Neuronal stem cell (in vitro differentiated cells): ENCODE results near the gene GMDS.

Experiments
- DNase-seq: peaks from one replicate; pipeline ENCODE4 v3.0.0-alpha.2; 2013; ENCODE audit warnings: low spot score
- H2AFZ ChIP-seq: one replicate; pipeline ENCODE4 v1.6.1; 2013; ENCODE audit warnings: mild to moderate bottlenecking, low read length, inconsistent platforms
- H2AK5ac ChIP-seq: 2 replicates; pipeline ENCODE4 v1.6.1; 2013; ENCODE audit warnings: low read depth, mild to moderate bottlenecking, inconsistent platforms, low read length, moderate library complexity, mixed read lengths
- H2BK120ac ChIP-seq: 2 replicates; pipeline ENCODE4 v1.6.1; 2013; ENCODE audit warnings: low read depth, mild to moderate bottlenecking, inconsistent platforms, low read length, moderate library complexity, mixed read lengths
- H2BK12ac ChIP-seq: one replicate; pipeline ENCODE4 v1.6.1; 2013; ENCODE audit warnings: low read length, inconsistent platforms
- H2BK15ac ChIP-seq: 2 replicates; pipeline ENCODE4 v1.6.1; 2013; ENCODE audit warnings: mild to moderate bottlenecking, low read length, inconsistent platforms, mixed read lengths
- H2BK5ac ChIP-seq: one replicate; pipeline ENCODE4 v1.6.1; 2013; ENCODE audit warnings: inconsistent platforms, mild to moderate bottlenecking, low read length, moderate library complexity
- H3K14ac ChIP-seq: one replicate; pipeline ENCODE4 v1.6.1; 2013; ENCODE audit warnings: low read length, inconsistent platforms
- H3K18ac ChIP-seq: 2 replicates; pipeline ENCODE4 v1.6.1; 2013; ENCODE audit warnings: low read length, inconsistent platforms
- H3K23ac ChIP-seq: 2 replicates; pipeline ENCODE4 v1.6.1; 2013; ENCODE audit warnings: low read depth, mild to moderate bottlenecking, mixed read lengths, low read length, inconsistent platforms; ENCODE audit not compliant: poor library complexity
- H3K27ac ChIP-seq: replicated peaks from 3 replicates; pipeline ENCODE4 v1.5.1; 2013; ENCODE audit warnings: low read length, inconsistent platforms
- H3K27me3 ChIP-seq, 3 experiments: 2 replicates each; pipeline ENCODE4 v1.6.1; 2013; ENCODE audit warnings: low read length in 3 of 3, mild to moderate bottlenecking in 2 of 3, inconsistent platforms in 1 of 3, low read depth in 1 of 3, mixed read lengths in 1 of 3, moderate library complexity in 1 of 3; ENCODE audit not compliant: control insufficient read depth in 3 of 3, insufficient read depth in 3 of 3
- H3K36me3 ChIP-seq, 2 donors: replicated peaks in 1 of 2; 2 replicates each; pipeline ENCODE4 v1.6.1; 2013; ENCODE audit warnings: low read length in 2 of 2; ENCODE audit not compliant: control insufficient read depth in 2 of 2, insufficient read depth in 2 of 2
- H3K4ac ChIP-seq: 2 replicates; pipeline ENCODE4 v1.6.1; 2013; ENCODE audit warnings: inconsistent platforms, mild to moderate bottlenecking, low read length, moderate library complexity
- H3K4me1 ChIP-seq, 2 donors: 1 replicate in 1 of 2; 2 replicates in 1 of 2; pipeline ENCODE4 v1.6.1; 2013; ENCODE audit warnings: low read length in 2 of 2, low read depth in 1 of 2; ENCODE audit not compliant: control insufficient read depth in 2 of 2, insufficient read depth in 1 of 2
- H3K4me2 ChIP-seq: one replicate; pipeline ENCODE4 v1.6.1; 2013; ENCODE audit warnings: mild to moderate bottlenecking, low read length, inconsistent platforms; ENCODE audit not compliant: insufficient read depth, poor library complexity, severe bottlenecking
- H3K4me3 ChIP-seq, 2 donors: 2 replicates each; pipeline ENCODE4 v1.5.1; 2013; ENCODE audit warnings: low read length in 2 of 2, mild to moderate bottlenecking in 2 of 2, inconsistent platforms in 1 of 2, moderate library complexity in 1 of 2
- H3K79me1 ChIP-seq: one replicate; pipeline ENCODE4 v1.6.1; 2013; ENCODE audit warnings: low read depth, mild to moderate bottlenecking, inconsistent platforms, low read length, moderate library complexity
- H3K9ac ChIP-seq: one replicate; pipeline ENCODE4 v1.6.1; 2013; ENCODE audit warnings: mild to moderate bottlenecking, low read depth, low read length, inconsistent platforms; ENCODE audit not compliant: poor library complexity
- H3K9me3 ChIP-seq, 2 donors: replicated peaks in 1 of 2; 2 replicates each; pipeline versions ENCODE3 to v1.6.1; 2013; ENCODE audit warnings: low read length in 2 of 2, mild to moderate bottlenecking in 2 of 2, inconsistent platforms in 1 of 2, low read depth in 1 of 2, mixed read lengths in 1 of 2, moderate library complexity in 1 of 2; ENCODE audit not compliant: control insufficient read depth in 2 of 2, insufficient read depth in 1 of 2
- H4K8ac ChIP-seq: one replicate; pipeline ENCODE4 v1.6.1; 2013; ENCODE audit warnings: low read depth, mild to moderate bottlenecking, inconsistent platforms, low read length, moderate library complexity
- H4K91ac ChIP-seq: one replicate; pipeline ENCODE4 v1.6.1; 2013; ENCODE audit warnings: low read length, low read depth, mild to moderate bottlenecking, inconsistent platforms; ENCODE audit not compliant: poor library complexity
- WGBS, 2 donors: extraction: QIAGEN DNeasy Blood & Tissue Kit; methylation state at CpG; one replicate each; pipeline ENCODE4 v1.1.7; 2013; ENCODE audit warnings: missing lambda C conversion rate in 2 of 2, mixed read lengths in 1 of 2; ENCODE audit not compliant: insufficient read length in 2 of 2, insufficient replicate concordance in 1 of 2; ENCODE audit errors: extremely low coverage in 2 of 2; 5-methylcytosine and 5-hydroxymethylcytosine counted together

The GMDS gene

DNA sequence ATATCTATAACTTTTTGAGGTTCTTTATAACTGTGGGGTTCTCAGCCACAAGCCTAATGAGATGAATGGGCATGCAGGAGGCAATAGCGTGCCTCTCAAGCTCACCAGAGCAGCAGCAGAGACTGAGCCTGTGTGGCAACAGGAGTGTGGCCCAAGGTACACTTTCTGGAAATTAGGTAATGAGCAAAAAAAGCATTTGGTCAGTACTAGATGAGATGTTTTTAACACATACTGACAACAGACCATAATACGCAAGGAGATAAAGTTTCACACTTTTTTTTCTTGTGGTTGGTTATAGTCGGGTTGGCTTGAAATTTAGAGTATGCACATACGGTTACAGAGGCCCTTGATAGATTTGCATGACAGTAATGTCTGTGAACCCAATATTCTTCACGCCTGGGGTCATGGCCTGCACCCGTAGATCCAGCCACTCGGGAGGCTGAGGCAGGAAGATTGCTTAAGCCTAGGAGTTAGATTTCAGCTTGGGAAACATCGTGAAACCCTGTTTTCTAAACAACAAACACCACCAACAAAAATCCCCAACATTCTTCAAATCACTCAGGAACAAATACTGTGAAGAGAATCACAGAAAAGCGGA, 300.1 kb downstream of the GMDS start:
- DNase-seq, result no peak

DNA sequence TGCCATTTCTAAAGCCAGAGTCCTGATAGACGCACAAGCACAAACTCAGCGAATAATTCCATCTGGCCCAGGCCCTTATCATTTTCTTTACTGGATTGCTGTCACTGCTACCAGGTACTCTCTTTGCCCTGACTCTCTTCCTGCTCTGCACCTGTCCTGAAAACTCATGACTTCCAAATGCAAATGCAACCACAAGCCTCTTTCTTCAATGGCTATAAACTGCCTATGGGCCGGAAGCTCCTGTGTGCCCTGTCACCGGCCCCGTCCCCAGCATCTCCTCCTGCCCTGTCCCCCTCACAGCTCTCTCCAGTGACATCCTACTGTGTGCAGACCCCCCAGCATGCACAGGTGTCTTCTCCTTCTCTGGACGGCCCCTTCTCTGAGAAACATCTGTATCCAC, 302.6 kb downstream of the GMDS start:
- Histone ChIP-seq H2BK5ac (no peak overlapping the region), H3K4me1 (peaks cover 2 to 12% of the 10 kb centered on the region in 2 donors), H2AFZ (no peak overlapping the region), H2BK12ac (no peak overlapping the region), H3K9me3 (no peaks in the 10 kb centered on the region), H3K79me1 (no peaks in the 10 kb centered on the region), H2BK120ac (no peak overlapping the region), H4K91ac (no peak overlapping the region), H3K4me3 (no peak overlapping the region), H3K14ac (no peak overlapping the region), H2AK5ac (no peak overlapping the region), H3K27ac (no peak overlapping the region), H3K4me2 (no peak overlapping the region), H3K9ac (no peak overlapping the region), H4K8ac (no peak overlapping the region), H3K18ac (no peak overlapping the region), H3K4ac (no peak overlapping the region), H3K27me3 (no peaks in the 10 kb centered on the region), H3K36me3 (no peaks in the 10 kb centered on the region), H3K23ac (no peak overlapping the region), H2BK15ac (no peak overlapping the region)
- no peak for DNase-seq
- WGBS, 2 donors, result no CpG with 5 or more reads among the region's 6 CpGs

More for the DNA sequence above, 300.1 kb downstream of the GMDS start:
- H3K14ac ChIP-seq, result no peak overlapping the region
- H4K91ac ChIP-seq, result no peak overlapping the region
- no peak overlapping the region for H3K4me2 ChIP-seq
- H3K4me3 ChIP-seq, result no peak overlapping the region
- no peaks in the 10 kb centered on the region for H3K27me3 ChIP-seq
- no peak overlapping the region for H2BK120ac ChIP-seq
- no peak overlapping the region for H2AFZ ChIP-seq
- H4K8ac ChIP-seq, result no peak overlapping the region
- WGBS, 2 donors, result no CpG with 5 or more reads among the region's 9 CpGs
- H3K9me3 ChIP-seq, result no peaks in the 10 kb centered on the region
- H3K79me1 ChIP-seq, result no peaks in the 10 kb centered on the region
- no peak overlapping the region for H3K23ac ChIP-seq
- no peak overlapping the region for H3K27ac ChIP-seq
- no peak overlapping the region for H2BK5ac ChIP-seq
- H2AK5ac ChIP-seq, result no peak overlapping the region
- H2BK12ac ChIP-seq, result no peak overlapping the region
- H2BK15ac ChIP-seq, result no peak overlapping the region
- no peak overlapping the region for H3K4ac ChIP-seq
- peaks cover under 1 to 10% of the 10 kb centered on the region in 2 donors for H3K4me1 ChIP-seq
- no peak overlapping the region for H3K18ac ChIP-seq
- no peak overlapping the region for H3K9ac ChIP-seq
- H3K36me3 ChIP-seq, result no peaks in the 10 kb centered on the region

GRCh38 chr6:1941534-1941933, 303.9 kb downstream of the GMDS start:
- Histone ChIP-seq H2BK15ac (no peak overlapping the region), H3K27ac (no peak overlapping the region), H3K4ac (no peak overlapping the region), H3K36me3 (no peaks in the 10 kb centered on the region), H3K23ac (no peak overlapping the region), H3K4me2 (no peak overlapping the region), H2BK120ac (no peak overlapping the region), H4K91ac (no peak overlapping the region), H2AK5ac (no peak overlapping the region), H2BK12ac (no peak overlapping the region), H3K14ac (no peak overlapping the region), H3K18ac (no peak overlapping the region), H4K8ac (no peak overlapping the region), H3K79me1 (no peaks in the 10 kb centered on the region), H3K9me3 (peaks cover 2 to 4% of the 10 kb centered on the region in 2 donors), H3K4me3 (no peak overlapping the region), H2AFZ (no peak overlapping the region), H2BK5ac (no peak overlapping the region), H3K9ac (no peak overlapping the region), H3K4me1 (peaks cover 2 to 12% of the 10 kb centered on the region in 2 donors), H3K27me3 (no peaks in the 10 kb centered on the region)
- WGBS, 2 donors, result no CpG with 5 or more reads among the region's 4 CpGs
- no peak for DNase-seq

DNA sequence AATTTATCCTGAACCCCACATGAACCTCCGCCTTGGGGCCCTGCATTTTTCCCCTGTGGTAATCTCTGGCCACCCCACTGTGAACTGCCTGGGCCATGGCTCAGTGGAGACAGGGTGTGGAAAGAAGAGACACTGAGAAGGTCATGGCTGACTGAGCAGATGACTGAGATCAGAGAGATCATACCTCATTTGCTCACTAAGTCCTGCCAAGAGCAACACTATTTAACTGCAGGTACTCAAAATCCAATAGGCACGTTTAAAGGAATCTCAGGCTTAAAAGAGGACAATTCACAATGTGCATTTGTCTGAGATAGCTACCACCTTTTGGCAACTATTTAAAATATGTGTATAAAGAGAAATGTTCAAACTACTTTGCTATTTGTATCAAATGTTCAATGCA, 305.0 kb downstream of the GMDS start:
- no peak overlapping the region for H2BK15ac ChIP-seq
- no peak overlapping the region for H3K4ac ChIP-seq
- H4K91ac ChIP-seq, result no peak overlapping the region
- H3K27me3 ChIP-seq, result no peaks in the 10 kb centered on the region
- DNase-seq, result no peak
- H3K4me3 ChIP-seq, result no peak overlapping the region
- H3K4me2 ChIP-seq, result no peak overlapping the region
- no peak overlapping the region for H2AK5ac ChIP-seq
- no peaks in the 10 kb centered on the region for H3K36me3 ChIP-seq
- H3K23ac ChIP-seq, result no peak overlapping the region
- no peak overlapping the region for H3K9ac ChIP-seq
- no peak overlapping the region for H3K14ac ChIP-seq
- H3K9me3 ChIP-seq, result peaks cover 2 to 4% of the 10 kb centered on the region in 2 donors
- H3K18ac ChIP-seq, result no peak overlapping the region
- H3K79me1 ChIP-seq, result no peaks in the 10 kb centered on the region
- H2BK12ac ChIP-seq, result no peak overlapping the region
- no peak overlapping the region for H2BK5ac ChIP-seq
- no peak overlapping the region for H2AFZ ChIP-seq
- no CpG with 5 or more reads among the region's 2 CpGs for WGBS, 2 donors
- H2BK120ac ChIP-seq, result no peak overlapping the region
- no peak overlapping the region for H3K27ac ChIP-seq
- peaks cover 2 to 12% of the 10 kb centered on the region in 2 donors for H3K4me1 ChIP-seq
- H4K8ac ChIP-seq, result no peak overlapping the region
